Epithelial cell of prostate (primary cell): ENCODE measurements around the gene PDE11A.
"Not testable (repeated sequence)": the region's sequence is repeated elsewhere in the genome, so short reads cannot be mapped to it uniquely, and the experiment has no call there.

ENCODE experiments used
- DNase-seq: peaks from one replicate; pipeline ENCODE4 v3.0.0-alpha.2; 2011; ENCODE audit warnings: low read depth, low spot score
- H3K27ac ChIP-seq: fragments of 450-650 bp; 2 replicates; pipeline ENCODE4 v1.5.1; 2017; ENCODE audit warnings: mild to moderate bottlenecking

Gene PDE11A

GRCh38 chr2:178075006-178075326 is 2.4 kb upstream of the PDE11A start:
- DNase-seq: no peak
- H3K27ac ChIP-seq: no peak overlapping the region

- no peak overlapping the region for H3K27ac ChIP-seq
- no peak for DNase-seq
These were observed 1.8 kb upstream of the PDE11A start for GRCh38 chr2:178074123-178075005.

GRCh38 chr2:178072000-178072382 is 586 bp downstream of the PDE11A start:
- H3K27ac ChIP-seq: no peak overlapping the region
- no peak for DNase-seq

GRCh38 chr2:178070824-178071223 is 1.8 kb downstream of the PDE11A start:
- H3K27ac ChIP-seq: no peak overlapping the region
- no peak for DNase-seq

- H3K27ac ChIP-seq: no peak overlapping the region
- no peak for DNase-seq
These were observed 3.0 kb downstream of the PDE11A start for GRCh38 chr2:178069551-178069950.

GRCh38 chr2:178068823-178069454 is 3.6 kb downstream of the PDE11A start:
- no peak overlapping the region for H3K27ac ChIP-seq
- no peak for DNase-seq

- H3K27ac ChIP-seq: no peak overlapping the region
- no peak for DNase-seq
These were observed 5.5 kb downstream of the PDE11A start for GRCh38 chr2:178066890-178067669.

- H3K27ac ChIP-seq: no peak overlapping the region
- DNase-seq: no peak
These were observed 6.3 kb downstream of the PDE11A start for GRCh38 chr2:178066324-178066723.

- no peak for DNase-seq
- no peak overlapping the region for H3K27ac ChIP-seq
These were observed 12.9 kb downstream of the PDE11A start for GRCh38 chr2:178059681-178060080.

- no peak for DNase-seq
- H3K27ac ChIP-seq: no peak overlapping the region
These were observed 13.5 kb downstream of the PDE11A start for GRCh38 chr2:178059111-178059510.

GRCh38 chr2:178057179-178057680 is 15.3 kb downstream of the PDE11A start:
- H3K27ac ChIP-seq: no peak overlapping the region

GRCh38 chr2:178056345-178056744 is 16.2 kb downstream of the PDE11A start:
- H3K27ac ChIP-seq: no peak overlapping the region
- DNase-seq: no peak

More at GRCh38 chr2:178057179-178057680, 15.3 kb downstream of the PDE11A start:
- DNase-seq: no peak

GRCh38 chr2:178051257-178051656 is 21.3 kb downstream of the PDE11A start:
- DNase-seq, H3K27ac ChIP-seq: not testable (repeated sequence)

GRCh38 chr2:178047391-178047790 is 25.2 kb downstream of the PDE11A start:
- H3K27ac ChIP-seq: no peak overlapping the region
- DNase-seq: no peak

- no peak for DNase-seq
- no peak overlapping the region for H3K27ac ChIP-seq
These were observed 27.7 kb downstream of the PDE11A start for GRCh38 chr2:178044836-178045235.

GRCh38 chr2:178043266-178043665 is 29.3 kb downstream of the PDE11A start:
- H3K27ac ChIP-seq: no peak overlapping the region
- DNase-seq: no peak

GRCh38 chr2:178033583-178033982 is 39.0 kb downstream of the PDE11A start:
- H3K27ac ChIP-seq, DNase-seq: not testable (repeated sequence)

- no peak for DNase-seq
- H3K27ac ChIP-seq: no peak overlapping the region
These were observed 43.2 kb downstream of the PDE11A start for GRCh38 chr2:178029342-178029741.

GRCh38 chr2:178025551-178026185 is 46.9 kb downstream of the PDE11A start:
- no peak overlapping the region for H3K27ac ChIP-seq
- no peak for DNase-seq

GRCh38 chr2:178018141-178018540 is 54.4 kb downstream of the PDE11A start:
- DNase-seq: no peak
- no peak overlapping the region for H3K27ac ChIP-seq
